ENCODE measurements around the gene APEH.

- TF ChIP-seq YY1 (IDR thresholded peaks at IDR 0.05; ENCODE audit: insufficient read depth, insufficient read length), result no peak
- TF ChIP-seq SUZ12 (IDR thresholded peaks at IDR 0.05; ENCODE audit: extremely low read depth, insufficient read depth, insufficient read length), result no peak
- TF ChIP-seq ZNF274 (IDR thresholded peaks at IDR 0.05; ENCODE audit: low read depth, low read length), result no peak
Measured at GRCh38 chr3:49657208-49657915, 16.8 kb upstream of the APEH start.

Data from NT2/D1 (cell line).